ENCODE data around the gene CHRNA7.
"Not testable (repeated sequence)": the region's sequence is repeated elsewhere in the genome, so short reads cannot be mapped to it uniquely, and the experiment has no call there.

The CHRNA7 gene

DNA sequence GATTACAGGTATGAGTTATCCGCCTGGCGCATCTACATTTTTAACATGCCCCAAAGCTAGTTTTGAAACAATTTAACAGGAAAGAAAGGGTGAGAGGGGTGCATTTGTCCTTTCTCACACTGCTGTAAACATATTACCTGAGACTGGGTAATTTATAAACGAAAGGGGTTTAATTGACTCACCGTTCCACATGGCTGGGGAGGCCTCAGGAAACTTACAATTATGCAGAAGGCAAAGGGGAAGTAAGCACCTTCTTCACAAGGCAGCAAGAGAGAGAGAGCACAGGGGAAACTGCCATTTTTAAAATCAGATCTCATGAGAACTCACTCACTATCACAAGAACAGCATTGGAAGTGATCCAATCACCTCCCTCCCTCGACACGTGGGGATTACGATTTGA, 165.9 kb downstream of the CHRNA7 start:
- DNase-seq = not testable (repeated sequence)

DNA sequence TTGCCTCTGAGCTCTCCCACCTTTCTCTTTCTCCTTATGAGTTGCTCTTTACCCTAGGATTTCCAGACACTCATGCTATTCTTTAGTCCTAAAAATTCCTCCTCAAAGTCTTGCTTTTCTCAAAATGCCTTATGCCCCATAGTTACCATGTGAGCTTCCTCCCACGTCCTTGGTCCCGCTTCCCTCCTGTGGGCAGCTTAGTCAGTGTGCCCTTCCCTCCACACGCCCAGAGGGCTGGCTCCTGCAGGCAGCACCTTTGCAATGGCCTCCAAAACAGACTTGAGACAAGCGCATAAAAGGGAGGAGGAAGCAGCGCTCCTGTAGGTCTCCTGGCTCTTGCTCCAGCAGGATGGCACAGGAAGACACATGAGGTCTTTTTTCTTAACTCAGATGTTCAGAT, 168.6 kb downstream of the CHRNA7 start:
- not testable (repeated sequence) for DNase-seq

DNA sequence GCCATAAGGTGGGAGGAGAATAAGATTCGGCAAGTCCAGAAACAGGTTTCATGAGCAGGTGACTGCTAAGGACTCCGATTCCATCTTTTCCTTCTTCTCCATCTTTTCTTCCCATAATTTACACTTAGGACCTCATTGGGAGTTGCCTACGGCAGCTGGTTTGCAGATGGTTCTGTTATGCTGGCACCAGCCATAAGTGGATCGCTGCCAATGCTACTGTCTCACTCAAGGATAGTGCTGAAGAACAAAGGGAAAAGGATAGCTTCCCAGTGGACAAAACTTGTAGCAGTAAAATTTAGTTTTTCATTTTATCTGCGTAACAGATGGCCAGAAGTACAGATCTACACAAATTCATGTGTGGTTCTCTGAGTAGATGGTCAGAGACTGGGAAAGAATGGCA, 178.8 kb downstream of the CHRNA7 start:
- not testable (repeated sequence) for DNase-seq

DNA sequence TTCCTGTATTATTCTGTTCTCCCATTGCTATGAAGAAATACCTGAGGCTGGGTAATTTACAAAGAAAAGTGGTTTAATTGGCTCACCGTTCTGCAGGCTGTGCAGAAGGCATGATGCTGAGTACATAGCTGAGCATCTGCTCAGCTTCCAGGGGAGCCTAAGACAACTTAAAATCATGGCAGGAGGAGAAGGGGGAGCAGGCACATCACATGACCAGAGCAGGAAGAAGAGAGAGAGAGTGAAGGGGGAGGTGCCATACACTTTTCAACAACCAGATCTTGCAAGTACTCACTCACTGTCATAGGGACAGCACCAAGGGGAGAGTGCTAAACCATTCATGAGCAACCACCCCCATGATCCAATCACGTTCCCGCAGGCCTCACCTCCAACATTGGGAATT, 188.4 kb downstream of the CHRNA7 start:
- no peak for DNase-seq

Data from CD4-positive, alpha-beta T cell treated with Interleukin-12 subunit alpha and Interleukin-12 subunit beta, for 1 hour (primary cell).